Measurements from ENCODE around the gene NFASC.

The NFASC gene

GRCh38 chr1:204983881-204984280 is 113.2 kb downstream of the NFASC start:
- H4K20me1 ChIP-seq (ENCODE audit: low read depth, low read length): no peaks in the 10 kb centered on the region
- H3F3A ChIP-seq (ENCODE audit: insufficient read depth): no peaks in the 10 kb centered on the region
- no peak overlapping the region for H3K9ac ChIP-seq (ENCODE audit: low read length)
- TF ChIP-seq EZH2phosphoT487 (conservative IDR thresholded peaks at IDR 0.05; ENCODE audit: low read length): no peak
- TF ChIP-seq, protein P1, sequence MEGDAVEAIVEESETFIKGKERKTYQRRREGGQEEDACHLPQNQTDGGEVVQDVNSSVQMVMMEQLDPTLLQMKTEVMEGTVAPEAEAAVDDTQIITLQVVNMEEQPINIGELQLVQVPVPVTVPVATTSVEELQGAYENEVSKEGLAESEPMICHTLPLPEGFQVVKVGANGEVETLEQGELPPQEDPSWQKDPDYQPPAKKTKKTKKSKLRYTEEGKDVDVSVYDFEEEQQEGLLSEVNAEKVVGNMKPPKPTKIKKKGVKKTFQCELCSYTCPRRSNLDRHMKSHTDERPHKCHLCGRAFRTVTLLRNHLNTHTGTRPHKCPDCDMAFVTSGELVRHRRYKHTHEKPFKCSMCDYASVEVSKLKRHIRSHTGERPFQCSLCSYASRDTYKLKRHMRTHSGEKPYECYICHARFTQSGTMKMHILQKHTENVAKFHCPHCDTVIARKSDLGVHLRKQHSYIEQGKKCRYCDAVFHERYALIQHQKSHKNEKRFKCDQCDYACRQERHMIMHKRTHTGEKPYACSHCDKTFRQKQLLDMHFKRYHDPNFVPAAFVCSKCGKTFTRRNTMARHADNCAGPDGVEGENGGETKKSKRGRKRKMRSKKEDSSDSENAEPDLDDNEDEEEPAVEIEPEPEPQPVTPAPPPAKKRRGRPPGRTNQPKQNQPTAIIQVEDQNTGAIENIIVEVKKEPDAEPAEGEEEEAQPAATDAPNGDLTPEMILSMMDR (IDR thresholded peaks at IDR 0.05; ENCODE audit: insufficient read depth, low read length, poor library complexity, severe bottlenecking): no peak
- no peak overlapping the region for H2AFZ ChIP-seq (ENCODE audit: low read depth, low read length, severe bottlenecking)
- no peaks in the 10 kb centered on the region for H3K27me3 ChIP-seq (ENCODE audit: low read length)
- H3K79me2 ChIP-seq (ENCODE audit: insufficient read depth, low read length): no peaks in the 10 kb centered on the region
- H3K4me3 ChIP-seq (ENCODE audit: insufficient read depth, low read length, poor library complexity, severe bottlenecking): no peak overlapping the region
- H3K36me3 ChIP-seq (ENCODE audit: low read length): no peaks in the 10 kb centered on the region
- no peak overlapping the region for H3K4me2 ChIP-seq (ENCODE audit: low read depth, low read length, poor library complexity, severe bottlenecking)
- H3K9me2 ChIP-seq (replicated peaks; ENCODE audit: insufficient read depth, low read length): no peaks in the 10 kb centered on the region
- H3K27ac ChIP-seq (ENCODE audit: low read depth, low read length): no peak overlapping the region
- H3K9me3 ChIP-seq (ENCODE audit: insufficient read depth, low read length): no peaks in the 10 kb centered on the region

- TF ChIP-seq, protein P1 (IDR thresholded peaks at IDR 0.05; ENCODE audit: insufficient read depth, low read length, poor library complexity, severe bottlenecking): no peak
- no peak for TF ChIP-seq EZH2phosphoT487 (conservative IDR thresholded peaks at IDR 0.05; ENCODE audit: low read length)
- no peaks in the 10 kb centered on the region for H3K9me3 ChIP-seq (ENCODE audit: insufficient read depth, low read length)
- H3K27me3 ChIP-seq (ENCODE audit: low read length): no peaks in the 10 kb centered on the region
- no peak overlapping the region for H2AFZ ChIP-seq (ENCODE audit: low read depth, low read length, severe bottlenecking)
- no peak overlapping the region for H3K4me3 ChIP-seq (ENCODE audit: insufficient read depth, low read length, poor library complexity, severe bottlenecking)
- no peaks in the 10 kb centered on the region for H3F3A ChIP-seq (ENCODE audit: insufficient read depth)
- H3K4me2 ChIP-seq (ENCODE audit: low read depth, low read length, poor library complexity, severe bottlenecking): no peak overlapping the region
- H3K9ac ChIP-seq (ENCODE audit: low read length): no peak overlapping the region
- H3K9me2 ChIP-seq (replicated peaks; ENCODE audit: insufficient read depth, low read length): no peaks in the 10 kb centered on the region
- no peak overlapping the region for H3K27ac ChIP-seq (ENCODE audit: low read depth, low read length)
- no peaks in the 10 kb centered on the region for H4K20me1 ChIP-seq (ENCODE audit: low read depth, low read length)
- H3K79me2 ChIP-seq (ENCODE audit: insufficient read depth, low read length): no peaks in the 10 kb centered on the region
- H3K36me3 ChIP-seq (ENCODE audit: low read length): no peaks in the 10 kb centered on the region
Observed at GRCh38 chr1:204984499-204984898, 113.8 kb downstream of the NFASC start.

DNA sequence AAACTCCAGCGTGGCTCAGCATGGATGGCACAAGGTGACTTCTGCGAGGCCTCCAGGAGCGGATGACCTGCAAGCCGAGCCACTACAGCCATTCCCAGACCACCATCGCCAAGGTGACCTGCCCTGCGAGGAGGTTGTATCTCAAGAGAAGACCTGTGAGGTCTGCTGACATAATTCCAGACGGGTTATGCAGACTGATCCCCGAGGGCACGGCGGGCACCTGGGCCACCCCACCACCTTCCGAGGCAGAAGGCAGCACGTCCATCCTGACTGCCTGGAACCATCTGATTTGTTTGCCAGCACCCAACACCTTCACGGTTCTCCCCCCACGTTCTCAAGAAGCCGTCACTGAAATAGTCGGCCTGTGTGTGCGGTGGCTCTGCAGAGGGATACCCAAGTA is 115.5 kb downstream of the NFASC start:
- H3K9ac ChIP-seq (ENCODE audit: low read length): no peak overlapping the region
- no peaks in the 10 kb centered on the region for H4K20me1 ChIP-seq (ENCODE audit: low read depth, low read length)
- no peaks in the 10 kb centered on the region for H3F3A ChIP-seq (ENCODE audit: insufficient read depth)
- no peaks in the 10 kb centered on the region for H3K9me2 ChIP-seq (replicated peaks; ENCODE audit: insufficient read depth, low read length)
- H3K9me3 ChIP-seq (ENCODE audit: insufficient read depth, low read length): no peaks in the 10 kb centered on the region
- no peak overlapping the region for H3K4me3 ChIP-seq (ENCODE audit: insufficient read depth, low read length, poor library complexity, severe bottlenecking)
- no peaks in the 10 kb centered on the region for H3K27me3 ChIP-seq (ENCODE audit: low read length)
- no peak overlapping the region for H3K27ac ChIP-seq (ENCODE audit: low read depth, low read length)
- no peak overlapping the region for H3K4me2 ChIP-seq (ENCODE audit: low read depth, low read length, poor library complexity, severe bottlenecking)
- TF ChIP-seq, protein P1 (IDR thresholded peaks at IDR 0.05; ENCODE audit: insufficient read depth, low read length, poor library complexity, severe bottlenecking): no peak
- no peak for TF ChIP-seq EZH2phosphoT487 (conservative IDR thresholded peaks at IDR 0.05; ENCODE audit: low read length)
- H3K36me3 ChIP-seq (ENCODE audit: low read length): no peaks in the 10 kb centered on the region
- no peaks in the 10 kb centered on the region for H3K79me2 ChIP-seq (ENCODE audit: insufficient read depth, low read length)
- H2AFZ ChIP-seq (ENCODE audit: low read depth, low read length, severe bottlenecking): no peak overlapping the region

All from SU-DHL-6 (cell line).